ENCODE measurements around the gene ELSPBP1.

ELSPBP1 gene

DNA sequence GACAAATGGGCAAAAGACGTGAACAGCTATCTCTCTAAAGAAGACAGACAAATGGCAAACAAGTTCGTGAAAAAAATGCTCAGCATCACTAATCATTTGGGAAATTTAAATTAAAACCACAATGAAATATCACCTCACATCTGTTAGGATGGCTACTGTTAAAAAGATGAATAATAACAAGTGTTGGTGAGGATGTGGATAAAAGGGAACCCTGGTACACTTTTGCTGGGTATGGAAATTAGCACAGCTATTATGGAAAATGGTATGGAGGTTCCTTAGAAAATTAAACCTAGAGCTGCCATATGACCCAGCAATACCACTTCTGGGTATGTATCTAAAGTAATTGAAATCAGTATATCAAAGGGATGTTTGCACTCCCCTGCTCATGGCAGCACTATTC is 42.3 kb downstream of the ELSPBP1 start:
- ChIA-PET POLR2A (interaction anchor here (0.6 kb wide), 1 partner anchor 74 kb away, joined by 8 read pairs; no protein-coding TSS in a partner anchor), CTCF (interaction anchor here (1.2 kb wide), 1 partner anchor 36 kb away, joined by 3 read pairs; no protein-coding TSS in a partner anchor)
- no peaks in the 10 kb centered on the region for H3K36me3 ChIP-seq (ENCODE audit: control insufficient read depth in 2 of 2, insufficient read depth in 1 of 2, low read length in 2 of 2)
- H3K4me3 ChIP-seq (ENCODE audit: low read depth, low read length) = no peak overlapping the region
- H3K27ac ChIP-seq (ENCODE audit: extremely low read depth, low read depth, low read length) = no peak overlapping the region
- H3K4me1 ChIP-seq (ENCODE audit: control insufficient read depth, insufficient read depth, low read length) = no peaks in the 10 kb centered on the region
- TF ChIP-seq, protein P1, sequence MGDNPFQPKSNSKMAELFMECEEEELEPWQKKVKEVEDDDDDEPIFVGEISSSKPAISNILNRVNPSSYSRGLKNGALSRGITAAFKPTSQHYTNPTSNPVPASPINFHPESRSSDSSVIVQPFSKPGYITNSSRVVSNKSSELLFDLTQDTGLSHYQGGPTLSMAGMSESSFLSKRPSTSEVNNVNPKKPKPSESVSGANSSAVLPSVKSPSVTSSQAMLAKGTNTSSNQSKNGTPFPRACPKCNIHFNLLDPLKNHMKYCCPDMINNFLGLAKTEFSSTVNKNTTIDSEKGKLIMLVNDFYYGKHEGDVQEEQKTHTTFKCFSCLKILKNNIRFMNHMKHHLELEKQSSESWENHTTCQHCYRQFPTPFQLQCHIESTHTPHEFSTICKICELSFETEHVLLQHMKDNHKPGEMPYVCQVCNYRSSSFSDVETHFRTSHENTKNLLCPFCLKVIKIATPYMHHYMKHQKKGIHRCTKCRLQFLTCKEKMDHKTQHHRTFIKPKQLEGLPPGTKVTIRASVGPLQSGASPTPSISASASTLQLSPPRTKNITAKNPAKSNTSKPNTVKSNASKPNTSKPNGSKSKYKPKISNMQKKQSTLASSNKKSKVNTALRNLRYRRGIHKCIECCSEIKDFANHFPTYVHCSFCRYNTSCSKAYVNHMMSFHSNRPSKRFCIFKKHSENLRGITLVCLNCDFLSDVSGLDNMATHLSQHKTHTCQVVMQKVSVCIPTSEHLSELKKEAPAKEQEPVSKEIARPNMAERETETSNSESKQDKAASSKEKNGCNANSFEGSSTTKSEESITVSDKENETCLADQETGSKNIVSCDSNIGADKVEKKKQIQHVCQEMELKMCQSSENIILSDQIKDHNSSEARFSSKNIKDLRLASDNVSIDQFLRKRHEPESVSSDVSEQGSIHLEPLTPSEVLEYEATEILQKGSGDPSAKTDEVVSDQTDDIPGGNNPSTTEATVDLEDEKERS (tag by site-specific recombination; IDR thresholded peaks at IDR 0.05) = 0 out of 2 replicates have a peak, but pooled peaks have one; percentile 56
- TF ChIP-seq ZNF239 (tag by site-specific recombination; IDR thresholded peaks at IDR 0.05) (no peak), SETDB1 (IDR thresholded peaks at IDR 0.05; ENCODE audit: insufficient read length, low read length) (peak; percentile 56), TRIM28 (IDR thresholded peaks at IDR 0.05; ENCODE audit: borderline replicate concordance, low read length) (peak; percentile 59; the same call in 1 of the 2 replicates), ZNF184 (tag by site-specific recombination; IDR thresholded peaks at IDR 0.05) (peak; percentile 100), WT1 (tag by site-specific recombination; IDR thresholded peaks at IDR 0.05) (no peak)
- TF ChIP-seq, protein P2, sequence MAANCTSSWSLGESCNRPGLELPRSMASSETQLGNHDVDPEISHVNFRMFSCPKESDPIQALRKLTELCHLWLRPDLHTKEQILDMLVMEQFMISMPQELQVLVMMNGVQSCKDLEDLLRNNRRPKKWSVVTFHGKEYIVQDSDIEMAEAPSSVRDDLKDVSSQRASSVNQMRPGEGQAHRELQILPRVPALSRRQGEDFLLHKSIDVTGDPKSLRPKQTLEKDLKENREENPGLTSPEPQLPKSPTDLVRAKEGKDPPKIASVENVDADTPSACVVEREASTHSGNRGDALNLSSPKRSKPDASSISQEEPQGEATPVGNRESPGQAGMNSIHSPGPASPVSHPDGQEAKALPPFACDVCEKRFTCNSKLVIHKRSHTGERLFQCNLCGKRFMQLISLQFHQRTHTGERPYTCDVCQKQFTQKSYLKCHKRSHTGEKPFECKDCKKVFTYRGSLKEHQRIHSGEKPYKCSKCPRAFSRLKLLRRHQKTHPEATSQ (tag by site-specific recombination; IDR thresholded peaks at IDR 0.05) = no peak
- H3K9me3 ChIP-seq (ENCODE audit: control insufficient read depth, insufficient read depth, low read depth, low read length) = no peaks in the 10 kb centered on the region

DNA sequence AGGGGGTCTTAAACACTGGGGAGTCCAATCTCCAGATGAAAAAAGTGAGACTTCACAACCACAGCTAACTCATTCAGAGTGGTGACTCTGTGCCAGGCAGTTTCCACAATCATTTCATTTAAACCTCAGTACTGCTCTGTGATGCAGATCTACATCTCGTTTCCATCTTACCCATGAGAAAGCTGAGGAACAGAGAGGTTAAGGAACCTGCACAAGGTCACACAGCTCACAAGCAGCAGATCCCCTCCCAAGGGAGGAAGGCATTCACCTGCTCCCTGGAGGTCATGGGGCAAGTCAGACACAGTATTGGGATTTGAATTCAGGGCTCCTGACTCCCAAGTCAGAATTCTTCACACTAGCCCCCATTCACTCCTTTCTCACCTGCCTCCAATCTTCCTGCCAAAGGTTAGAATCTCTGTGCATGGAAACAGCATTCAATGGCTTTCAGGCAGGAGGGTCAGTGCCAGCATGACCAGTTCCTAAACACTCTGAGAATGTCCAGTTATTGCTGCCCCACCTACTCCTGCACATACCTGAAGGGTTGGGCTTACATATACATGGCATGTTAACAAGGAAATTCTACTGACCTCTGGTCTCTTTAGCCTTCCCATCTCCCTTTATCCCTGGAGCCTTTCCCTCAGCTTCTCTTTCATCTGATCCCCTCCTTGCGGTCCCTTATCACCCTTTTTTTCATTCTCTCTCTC is 47.6 kb downstream of the ELSPBP1 start:
- H3K9me3 ChIP-seq (ENCODE audit: control insufficient read depth, insufficient read depth, low read depth, low read length) = no peaks in the 10 kb centered on the region
- no peaks in the 10 kb centered on the region for H3K36me3 ChIP-seq (ENCODE audit: control insufficient read depth in 2 of 2, insufficient read depth in 1 of 2, low read length in 2 of 2)
- no peaks in the 10 kb centered on the region for H3K4me1 ChIP-seq (ENCODE audit: control insufficient read depth, insufficient read depth, low read length)
- H3K27ac ChIP-seq (ENCODE audit: extremely low read depth, low read depth, low read length) = no peak overlapping the region
- ChIA-PET POLR2A (no interaction called here), CTCF (interaction anchor here (1.5 kb wide), 1 partner anchor 79 kb away, joined by 7 read pairs; no protein-coding TSS in a partner anchor)
- TF ChIP-seq ZNF792 (tag by site-specific recombination; IDR thresholded peaks at IDR 0.05) (no peak), ZNF768 (tag by site-specific recombination; IDR thresholded peaks at IDR 0.05) (0 out of 2 replicates have a peak, but pooled peaks have one; percentile 38)
- no peak overlapping the region for H3K4me3 ChIP-seq (ENCODE audit: low read depth, low read length)

DNA sequence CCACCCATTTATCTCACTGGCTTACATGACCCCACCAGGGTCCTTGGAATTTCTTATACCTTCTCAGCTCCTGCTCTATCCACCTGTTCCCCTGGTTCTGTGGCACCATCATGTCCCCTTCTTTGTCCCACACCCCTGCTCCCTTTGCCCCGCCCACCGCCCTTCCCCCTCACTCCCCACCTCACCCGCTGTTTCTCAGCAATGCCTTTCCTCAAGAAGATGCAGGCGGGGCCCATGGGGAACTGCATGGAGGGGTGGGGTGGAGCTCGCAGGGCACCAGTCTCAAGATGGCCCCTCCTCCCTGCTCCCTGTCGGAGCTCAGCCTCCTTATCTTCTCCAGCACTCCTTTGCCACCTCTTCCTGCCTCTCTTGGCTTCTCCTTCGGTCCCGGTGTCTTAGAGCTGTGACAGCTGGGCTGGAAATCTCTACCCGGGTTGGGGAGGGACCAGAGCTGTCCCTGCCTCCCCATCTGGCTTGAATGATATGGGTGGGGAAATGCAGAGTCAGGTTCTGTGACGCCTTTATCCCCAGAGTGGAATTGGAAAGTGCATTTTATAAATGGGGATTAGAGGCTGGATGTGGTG is 49.3 kb downstream of the ELSPBP1 start, which contains the start of gene CABP5:
Gene CABP5, minus strand, starts transcription at position 405 of the 584 bp plus-strand sequence. Its CDS starts 157 bp downstream, at position 248.
- TF ChIP-seq ZNF549 (tag by site-specific recombination; IDR thresholded peaks at IDR 0.05) (no peak), ZNF664 (tag by site-specific recombination; IDR thresholded peaks at IDR 0.05) (no peak), ZFP69B (tag by site-specific recombination; IDR thresholded peaks at IDR 0.05) (no peak), ZNF174 (tag by site-specific recombination; IDR thresholded peaks at IDR 0.05) (no peak), ZNF302 (tag by site-specific recombination; IDR thresholded peaks at IDR 0.05; ENCODE audit: low read depth) (no peak), ZNF274 (IDR thresholded peaks at IDR 0.05; ENCODE audit: low read length) (no peak), ZNF274 (tag by site-specific recombination; IDR thresholded peaks at IDR 0.05; ENCODE audit: borderline replicate concordance) (no peak), SP3 (tag by site-specific recombination; IDR thresholded peaks at IDR 0.05) (peak; percentile 49; the same call in 1 of the 2 replicates), KLF1 (tag by site-specific recombination; IDR thresholded peaks at IDR 0.05) (peak; percentile 52), ZNF654 (tag by site-specific recombination; IDR thresholded peaks at IDR 0.05; ENCODE audit: low read depth) (no peak)
- TF ChIP-seq, protein P3, sequence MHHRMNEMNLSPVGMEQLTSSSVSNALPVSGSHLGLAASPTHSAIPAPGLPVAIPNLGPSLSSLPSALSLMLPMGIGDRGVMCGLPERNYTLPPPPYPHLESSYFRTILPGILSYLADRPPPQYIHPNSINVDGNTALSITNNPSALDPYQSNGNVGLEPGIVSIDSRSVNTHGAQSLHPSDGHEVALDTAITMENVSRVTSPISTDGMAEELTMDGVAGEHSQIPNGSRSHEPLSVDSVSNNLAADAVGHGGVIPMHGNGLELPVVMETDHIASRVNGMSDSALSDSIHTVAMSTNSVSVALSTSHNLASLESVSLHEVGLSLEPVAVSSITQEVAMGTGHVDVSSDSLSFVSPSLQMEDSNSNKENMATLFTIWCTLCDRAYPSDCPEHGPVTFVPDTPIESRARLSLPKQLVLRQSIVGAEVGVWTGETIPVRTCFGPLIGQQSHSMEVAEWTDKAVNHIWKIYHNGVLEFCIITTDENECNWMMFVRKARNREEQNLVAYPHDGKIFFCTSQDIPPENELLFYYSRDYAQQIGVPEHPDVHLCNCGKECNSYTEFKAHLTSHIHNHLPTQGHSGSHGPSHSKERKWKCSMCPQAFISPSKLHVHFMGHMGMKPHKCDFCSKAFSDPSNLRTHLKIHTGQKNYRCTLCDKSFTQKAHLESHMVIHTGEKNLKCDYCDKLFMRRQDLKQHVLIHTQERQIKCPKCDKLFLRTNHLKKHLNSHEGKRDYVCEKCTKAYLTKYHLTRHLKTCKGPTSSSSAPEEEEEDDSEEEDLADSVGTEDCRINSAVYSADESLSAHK (tag by site-specific recombination; IDR thresholded peaks at IDR 0.05) = no peak
- H3K36me3 ChIP-seq (ENCODE audit: control insufficient read depth in 2 of 2, insufficient read depth in 1 of 2, low read length in 2 of 2) = no peaks in the 10 kb centered on the region
- no peaks in the 10 kb centered on the region for H3K9me3 ChIP-seq (ENCODE audit: control insufficient read depth, insufficient read depth, low read depth, low read length)
- no peak within 1 kb of the TSS for H3K27ac ChIP-seq (ENCODE audit: extremely low read depth, low read depth, low read length)
- no peak within 1 kb of the TSS for H3K4me3 ChIP-seq (ENCODE audit: low read depth, low read length)
- CTCF ChIA-PET = interaction anchor here (0.7 to 1.2 kb wide), 2 partner anchors 180 to 249 kb away, joined by 3 read pairs; no protein-coding TSS in a partner anchor
- no peaks in the 10 kb centered on the region for H3K4me1 ChIP-seq (ENCODE audit: control insufficient read depth, insufficient read depth, low read length)
- POLR2A ChIA-PET = no interaction called here
